SK-N-SH (cell line): ENCODE measurements around the gene CNST.

Experiments
- CTCF ChIP-seq: fragments of 200-600 bp; sonication (generic); IDR thresholded peaks from 2 replicates; pipeline ENCODE4 v1.6.1; 2017; ENCODE audit warnings: antibody characterized with exemption, mild to moderate bottlenecking, moderate library complexity
- REST ChIP-seq: IDR thresholded peaks from 2 replicates; pipeline ENCODE4 v1.6.1; 2012; ENCODE audit warnings: mild to moderate bottlenecking, low read depth, low read length, moderate library complexity

GRCh38 chr1:246518456-246519205 is 47.6 kb upstream of the CNST start:
- no peak for TF ChIP-seq REST
- no peak for TF ChIP-seq CTCF
